Amygdala (tissue), 56 donors: ENCODE results near the gene C1orf105.

ENCODE experiments used
- DNase-seq, 56 donors: peaks; one replicate each; lab custom pipeline; 2025; lab: John Stamatoyannopoulos, UW

C1orf105 gene

DNA sequence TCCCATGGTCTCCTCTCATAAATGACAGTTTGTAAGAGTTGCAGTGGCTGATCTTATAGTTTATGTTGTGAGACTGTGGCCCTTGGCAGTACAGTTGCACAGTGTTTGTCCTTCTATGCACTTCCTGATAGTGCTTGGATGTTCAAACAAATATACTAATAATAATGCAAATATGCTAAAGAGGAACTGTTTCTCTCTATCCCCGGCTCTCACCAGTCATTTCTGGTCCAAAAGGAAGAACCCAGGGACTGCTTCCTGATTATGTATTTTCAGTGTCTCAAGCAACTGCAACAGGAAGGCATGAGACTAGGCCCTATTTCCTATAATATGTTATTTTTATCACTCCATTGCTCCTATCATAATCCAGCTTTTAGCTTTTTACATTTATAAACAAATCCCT lies 95.4 kb downstream of the C1orf105 start:
- DNase-seq = no peak

GRCh38 chr1:172517081-172517480 lies 96.6 kb downstream of the C1orf105 start:
- no peak for DNase-seq

- DNase-seq = no peak
Measured at GRCh38 chr1:172517545-172517944, 97.1 kb downstream of the C1orf105 start.
